ENCODE data around the gene DDB1. TPM values are rescaled to one million over a fixed set of nuclear protein-coding genes. Genes with fewer than 3 reads are reported as not detected.

Gene DDB1
- total RNA-seq, 1 experiment from 2014 or later, result 297 TPM

GRCh38 chr11:61338783-61339489 lies 6.0 kb upstream of the DDB1 start:
- Mint-ChIP-seq H3K4me1 (peaks cover 17 to 20% of the 10 kb centered on the region in 2 experiments), H3K27ac (no peak overlapping the region), H3K27me3 (ENCODE audit: low read depth) (no peaks in the 10 kb centered on the region), H3K9me3 (no peaks in the 10 kb centered on the region; a peak in 1 of 5 replicates), H3K36me3 (ENCODE audit: insufficient read depth in 1 of 3, low read depth in 3 of 3) (peaks cover 4 to 41% (median 33%) of the 10 kb centered on the region in 3 experiments), H3K4me3 (no peak overlapping the region)
- Histone ChIP-seq H2AK5ac (ENCODE audit: insufficient read length, low read length) (no peak overlapping the region), H3K9ac (ENCODE audit: extremely low read depth, insufficient read length, low read length) (no peak overlapping the region), H3K4ac (ENCODE audit: low read depth, low read length) (no peak overlapping the region), H3K27me3 (ENCODE audit: insufficient read depth, low read length) (no peaks in the 10 kb centered on the region), H3K14ac (ENCODE audit: insufficient read depth, low read length) (no peak overlapping the region), H2BK12ac (ENCODE audit: insufficient read length, low read depth, low read length) (no peak overlapping the region), H4K91ac (ENCODE audit: insufficient read length, low read depth, low read length) (no peak overlapping the region), H3K9me3 (ENCODE audit: control insufficient read depth, low read depth, low read length) (no peaks in the 10 kb centered on the region), H2BK120ac (ENCODE audit: low read depth, low read length, poor library complexity, severe bottlenecking) (no peak overlapping the region), H2AFZ (ENCODE audit: low read length) (no peak overlapping the region), H3K18ac (ENCODE audit: insufficient read length, low read depth, low read length) (no peak overlapping the region), H4K8ac (replicated peaks; ENCODE audit: insufficient read length, low read depth, low read length) (no peak overlapping the region), H3K4me2 (ENCODE audit: insufficient read depth, insufficient read length, low read length) (no peak overlapping the region), H3K23ac (ENCODE audit: insufficient read length, low read depth, low read length) (no peak overlapping the region), H4K20me1 (ENCODE audit: control insufficient read depth, insufficient read depth, insufficient read length) (no peaks in the 10 kb centered on the region), H3T11ph (ENCODE audit: low read length) (no peak overlapping the region), H2BK15ac (ENCODE audit: low read depth, low read length) (no peak overlapping the region), H3K23me2 (ENCODE audit: insufficient read length, low read depth, low read length, poor library complexity, severe bottlenecking) (no peaks in the 10 kb centered on the region), H3K27ac (ENCODE audit: insufficient read length, low read depth, low read length) (no peak overlapping the region), H3K56ac (ENCODE audit: insufficient read length, low read depth, low read length) (no peak overlapping the region), H4K5ac (ENCODE audit: insufficient read length, low read depth, low read length) (no peak overlapping the region), H3K79me2 (ENCODE audit: insufficient read depth, low read length) (no peaks in the 10 kb centered on the region), H3K4me1 (ENCODE audit: insufficient read depth, low read length) (no peaks in the 10 kb centered on the region; the same call in 1 of the 2 replicates), H2BK20ac (ENCODE audit: low read depth, low read length, poor library complexity, severe bottlenecking) (no peak overlapping the region), H2BK5ac (ENCODE audit: insufficient read length, low read length) (no peak overlapping the region), H3K79me1 (ENCODE audit: insufficient read depth, low read depth, low read length, poor library complexity, severe bottlenecking) (no peaks in the 10 kb centered on the region)
- WGBS (ENCODE audit: extremely low coverage, insufficient read length, low lambda C conversion rate), result no CpG with 5 or more reads among the region's 26 CpGs
- TF ChIP-seq CTCF (conservative IDR thresholded peaks at IDR 0.05), result no peak
- no peak for DNase-seq
